A549 (cell line): ENCODE measurements around the gene VIPR1.

Source experiments
- EP300 ChIP-seq, 2 experiments: fragments of >200 bp; sonication (Bioruptor Twin); formaldehyde crosslinking; IDR thresholded peaks; 2 replicates in 1 of 2; 3 replicates in 1 of 2; pipeline ENCODE4 v1.6.1; 2016 to 2017
- RCOR1 ChIP-seq: fragments of 150-350 bp; IDR thresholded peaks from 2 replicates; pipeline ENCODE4 v1.6.1; 2014; ENCODE audit warnings: antibody characterized with exemption, low read length, low read depth
- TF ChIP-seq, protein P1 (sequence below): fragments of >200 bp; sonication (Bioruptor Twin); formaldehyde crosslinking; IDR thresholded peaks from 3 replicates; pipeline ENCODE4 v1.5.1; 2016

DNA sequence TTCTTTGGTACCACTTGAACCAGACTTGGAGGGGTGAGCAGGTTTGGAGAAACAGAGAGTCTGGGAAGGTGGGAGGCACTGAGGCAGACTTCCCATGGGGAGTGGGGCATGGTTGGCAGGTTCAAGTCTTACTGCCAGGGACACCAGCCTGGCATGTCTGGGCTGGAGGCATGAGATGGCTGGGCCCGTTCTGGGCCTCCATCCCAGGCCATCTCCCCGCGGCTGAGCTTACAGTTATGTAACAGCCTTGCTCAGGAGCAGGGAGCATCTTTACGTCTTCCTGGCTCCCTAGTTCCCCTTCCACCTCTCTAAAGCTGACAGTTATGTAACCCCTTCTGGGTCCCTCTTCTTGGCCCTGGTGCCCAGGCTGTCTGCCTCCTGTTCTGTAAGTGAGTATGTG, 12.4 kb downstream of the VIPR1 start:
- TF ChIP-seq, protein P1, sequence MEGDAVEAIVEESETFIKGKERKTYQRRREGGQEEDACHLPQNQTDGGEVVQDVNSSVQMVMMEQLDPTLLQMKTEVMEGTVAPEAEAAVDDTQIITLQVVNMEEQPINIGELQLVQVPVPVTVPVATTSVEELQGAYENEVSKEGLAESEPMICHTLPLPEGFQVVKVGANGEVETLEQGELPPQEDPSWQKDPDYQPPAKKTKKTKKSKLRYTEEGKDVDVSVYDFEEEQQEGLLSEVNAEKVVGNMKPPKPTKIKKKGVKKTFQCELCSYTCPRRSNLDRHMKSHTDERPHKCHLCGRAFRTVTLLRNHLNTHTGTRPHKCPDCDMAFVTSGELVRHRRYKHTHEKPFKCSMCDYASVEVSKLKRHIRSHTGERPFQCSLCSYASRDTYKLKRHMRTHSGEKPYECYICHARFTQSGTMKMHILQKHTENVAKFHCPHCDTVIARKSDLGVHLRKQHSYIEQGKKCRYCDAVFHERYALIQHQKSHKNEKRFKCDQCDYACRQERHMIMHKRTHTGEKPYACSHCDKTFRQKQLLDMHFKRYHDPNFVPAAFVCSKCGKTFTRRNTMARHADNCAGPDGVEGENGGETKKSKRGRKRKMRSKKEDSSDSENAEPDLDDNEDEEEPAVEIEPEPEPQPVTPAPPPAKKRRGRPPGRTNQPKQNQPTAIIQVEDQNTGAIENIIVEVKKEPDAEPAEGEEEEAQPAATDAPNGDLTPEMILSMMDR, result no peak
- TF ChIP-seq RCOR1 (no peak), EP300 (IDR thresholded peaks at IDR 0.05) (no peak)
